Stimulated activated CD4-positive, alpha-beta T cell treated with anti-CD3 and anti-CD28 coated beads, Interleukin-15, amount 100 ng/mL, for 1 hour (primary cell): ENCODE results near the gene DNAH9.

ENCODE experiments used
- DNase-seq, 2 donors: peaks; one replicate each; pipeline ENCODE4 v3.0.0-alpha.2; 2020; ENCODE audit warnings: low read depth in 1 of 2, low spot score in 1 of 2

DNAH9 gene

GRCh38 chr17:11644265-11645212 lies 46.3 kb downstream of the DNAH9 start:
- no peak for DNase-seq

GRCh38 chr17:11645426-11645825 lies 47.2 kb downstream of the DNAH9 start:
- DNase-seq, result no peak

GRCh38 chr17:11651089-11651488 lies 52.8 kb downstream of the DNAH9 start:
- DNase-seq, result no peak

GRCh38 chr17:11668618-11669017 lies 70.3 kb downstream of the DNAH9 start:
- DNase-seq, result no peak

GRCh38 chr17:11671126-11671525 lies 72.9 kb downstream of the DNAH9 start:
- DNase-seq, result no peak

GRCh38 chr17:11682646-11683045 lies 84.4 kb downstream of the DNAH9 start:
- DNase-seq, result no peak

- DNase-seq, result no peak
These were observed 92.4 kb downstream of the DNAH9 start for GRCh38 chr17:11690681-11691080.

GRCh38 chr17:11692688-11693087 lies 94.4 kb downstream of the DNAH9 start:
- no peak for DNase-seq

- no peak for DNase-seq
These were observed 95.0 kb downstream of the DNAH9 start for GRCh38 chr17:11693284-11693683.

GRCh38 chr17:11700668-11701067 lies 102.4 kb downstream of the DNAH9 start:
- no peak for DNase-seq

- DNase-seq, result no peak
These were observed 103.6 kb downstream of the DNAH9 start for GRCh38 chr17:11701911-11702310.

GRCh38 chr17:11704041-11704440 lies 105.8 kb downstream of the DNAH9 start:
- no peak for DNase-seq

GRCh38 chr17:11705111-11705510 lies 106.8 kb downstream of the DNAH9 start:
- DNase-seq, result no peak

GRCh38 chr17:11707586-11707985 lies 109.3 kb downstream of the DNAH9 start:
- DNase-seq, result no peak

- no peak for DNase-seq
These were observed 114.2 kb downstream of the DNAH9 start for GRCh38 chr17:11712456-11712855.

- no peak for DNase-seq
These were observed 120.9 kb downstream of the DNAH9 start for GRCh38 chr17:11719203-11719602.

- no peak for DNase-seq
These were observed 121.6 kb downstream of the DNAH9 start for GRCh38 chr17:11719856-11720255.

- DNase-seq, result no peak
These were observed 122.5 kb downstream of the DNAH9 start for GRCh38 chr17:11720816-11721215.

- no peak for DNase-seq
These were observed 132.5 kb downstream of the DNAH9 start for GRCh38 chr17:11730747-11731146.

- no peak for DNase-seq
These were observed 138.5 kb downstream of the DNAH9 start for GRCh38 chr17:11736613-11737312.

- DNase-seq, result no peak
These were observed 139.0 kb downstream of the DNAH9 start for GRCh38 chr17:11737313-11737679.

- DNase-seq, result no peak
These were observed 139.9 kb downstream of the DNAH9 start for GRCh38 chr17:11738151-11738550.
